SK-N-SH (cell line): Measurements from ENCODE around the gene SPATA3. TPM values are rescaled to one million over a fixed set of nuclear protein-coding genes. Genes with fewer than 3 reads are reported as not detected.

Experiments
- CTCF ChIA-PET: fragments of 300-600, 350-600 bp; formaldehyde crosslinking; extraction: SDS; loops from one replicate; lab custom pipeline; 2021; lab: Yijun Ruan, JAX
- POLR2A ChIA-PET: fragments of 350-600 bp; sonication (Branson Sonifier 250); formaldehyde crosslinking; extraction: SDS; loops from one replicate; lab custom pipeline; 2020; ENCODE audit warnings: antibody characterized with exemption, inconsistent platforms; lab: Yijun Ruan, JAX
- DNase-seq: peaks from one replicate; pipeline ENCODE4 v3.0.0; 2012
- H2AFZ ChIP-seq: fragments of 200-600 bp; sonication (generic); 2 replicates; pipeline ENCODE4 v1.8.1; 2016; ENCODE audit warnings: antibody characterized with exemption, mild to moderate bottlenecking, low read depth
- H3F3A ChIP-seq: fragments of 200-600 bp; sonication (generic); replicated peaks from 2 replicates; pipeline ENCODE3; 2016; ENCODE audit warnings: antibody characterized with exemption, mild to moderate bottlenecking; ENCODE audit not compliant: insufficient read depth
- H3K27ac ChIP-seq, 2 experiments: fragments of 200-500 bp in 1 of 2; fragments of 200-600 bp in 1 of 2; sonication (Bioruptor generic) in 1 of 2; sonication (generic), shearing (Covaris generic) in 1 of 2; 2 replicates each; pipeline versions ENCODE4 v1.5.1 to v1.6.1; 2014 to 2016; ENCODE audit warnings: low read depth in 2 of 2, inconsistent platforms in 1 of 2, low read length in 1 of 2, mild to moderate bottlenecking in 1 of 2, mixed read lengths in 1 of 2
- H3K27me3 ChIP-seq: fragments of 200-600 bp; sonication (generic), shearing (Covaris generic); 2 replicates; pipeline ENCODE4 v1.6.1; 2016; ENCODE audit warnings: mixed run types; ENCODE audit not compliant: insufficient read depth
- H3K36me3 ChIP-seq, 2 experiments: fragments of 200-500 bp in 1 of 2; fragments of 200-600 bp in 1 of 2; sonication (Bioruptor generic) in 1 of 2; sonication (generic) in 1 of 2; replicated peaks in 1 of 2; 2 replicates each; pipeline versions ENCODE3 to v1.5.1; 2014 to 2016; ENCODE audit warnings: low read length in 1 of 2, mild to moderate bottlenecking in 1 of 2; ENCODE audit not compliant: insufficient read depth in 2 of 2, control insufficient read depth in 1 of 2
- H3K4me1 ChIP-seq, 2 experiments: fragments of 200-500 bp in 1 of 2; fragments of 200-600 bp in 1 of 2; sonication (Bioruptor generic) in 1 of 2; sonication (generic), shearing (Covaris generic) in 1 of 2; 2 replicates each; pipeline versions ENCODE4 v1.5.1 to v1.6.1; 2014 to 2016; ENCODE audit warnings: low read depth in 1 of 2, low read length in 1 of 2, mixed run types in 1 of 2; ENCODE audit not compliant: insufficient read depth in 2 of 2, control insufficient read depth in 1 of 2
- H3K4me2 ChIP-seq: fragments of 200-600 bp; sonication (generic), shearing (Covaris generic); 2 replicates; pipeline ENCODE4 v1.6.1; 2017; ENCODE audit warnings: mixed run types
- H3K4me3 ChIP-seq, 2 experiments: fragments of 200-500 bp in 1 of 2; fragments of 200-600 bp in 1 of 2; sonication (Bioruptor generic) in 1 of 2; sonication (generic), shearing (Covaris generic) in 1 of 2; 2 replicates each; pipeline versions ENCODE4 v1.5.1 to v1.8.1; 2014 to 2016; ENCODE audit warnings: low read depth in 2 of 2, inconsistent platforms in 1 of 2, low read length in 1 of 2, mild to moderate bottlenecking in 1 of 2, mixed read lengths in 1 of 2, moderate library complexity in 1 of 2
- H3K79me2 ChIP-seq: fragments of 200-600 bp; sonication (generic); 2 replicates; pipeline ENCODE4 v1.8.1; 2017; ENCODE audit warnings: mild to moderate bottlenecking; ENCODE audit not compliant: insufficient read depth
- H3K9ac ChIP-seq: fragments of 200-600 bp; sonication (generic); 2 replicates; pipeline ENCODE4 v1.6.1; 2017; ENCODE audit warnings: mixed run types
- H3K9me2 ChIP-seq: fragments of 200-600 bp; sonication (generic); 2 replicates; pipeline ENCODE4 v1.6.1; 2017; ENCODE audit warnings: mixed run types
- H3K9me3 ChIP-seq: fragments of 200-600 bp; sonication (generic); 2 replicates; pipeline ENCODE4 v1.6.1; 2017; ENCODE audit warnings: mixed run types, mild to moderate bottlenecking, moderate library complexity
- H4K20me1 ChIP-seq: fragments of 200-600 bp; sonication (generic); 2 replicates; pipeline ENCODE4 v1.6.1; 2017; ENCODE audit warnings: mild to moderate bottlenecking, mixed run types; ENCODE audit not compliant: insufficient read depth
- CHD2 ChIP-seq: fragments of 150-350 bp; IDR thresholded peaks from 2 replicates; pipeline ENCODE4 v1.6.1; 2018; ENCODE audit warnings: low read length; ENCODE audit not compliant: partially characterized antibody
- CTCF ChIP-seq: fragments of 200-600 bp; sonication (generic); IDR thresholded peaks from 2 replicates; pipeline ENCODE4 v1.6.1; 2017; ENCODE audit warnings: antibody characterized with exemption, mild to moderate bottlenecking, moderate library complexity
- EP300 ChIP-seq, 2 experiments: IDR thresholded peaks; 2 replicates each; pipeline versions ENCODE4 v1.4.0 to v1.6.1; 2012; ENCODE audit warnings: borderline replicate concordance in 1 of 2, low read depth in 1 of 2, low read length in 1 of 2
- EZH2phosphoT487 ChIP-seq: fragments of 200-600 bp; sonication (generic); IDR thresholded peaks from 2 replicates; pipeline ENCODE4 v1.6.1; 2017; ENCODE audit warnings: low read depth, mixed run types, mild to moderate bottlenecking, antibody characterized with exemption, moderate library complexity, borderline replicate concordance
- FOSL2 ChIP-seq: IDR thresholded peaks from 2 replicates; pipeline ENCODE4 v1.4.0; 2012; ENCODE audit warnings: low read depth, mild to moderate bottlenecking, moderate library complexity, borderline replicate concordance
- GABPA ChIP-seq: IDR thresholded peaks from 2 replicates; pipeline ENCODE4 v1.4.0; 2012; ENCODE audit warnings: low read depth, mild to moderate bottlenecking
- NFIC ChIP-seq: IDR thresholded peaks from 2 replicates; pipeline ENCODE4 v1.4.0; 2012; ENCODE audit warnings: borderline replicate concordance
- NRF1 ChIP-seq: IDR thresholded peaks from 2 replicates; pipeline ENCODE4 v1.6.1; 2012; ENCODE audit warnings: low read depth, mild to moderate bottlenecking, low read length
- POLR2AphosphoS5 ChIP-seq: IDR thresholded peaks from 2 replicates; pipeline ENCODE4 v1.6.1; 2012; ENCODE audit warnings: low read depth, low read length
- TAF1 ChIP-seq: IDR thresholded peaks from 2 replicates; pipeline ENCODE4 v1.6.1; 2012; ENCODE audit warnings: low read depth, mild to moderate bottlenecking, low read length, moderate library complexity, borderline replicate concordance
- WGBS: methylation state at CpG from one replicate; pipeline ENCODE4 v1.1.6; 2017; ENCODE audit warnings: low lambda C conversion rate; 5-methylcytosine and 5-hydroxymethylcytosine counted together
- polyA plus RNA-seq, 3 experiments: library from polyadenylated mRNA; depleted of rRNA; stranded (reverse); fragments of >200 nt; gene quantifications; 2 replicates each; pipeline ENCODE4 v1.2.3, GENCODE V29; 2012

The SPATA3 gene
- polyA plus RNA-seq, 1 of the 3 experiments (the other 2 are of a cell fraction) = not detected

- TF ChIP-seq CTCF = no peak
- no peak for TF ChIP-seq FOSL2
These were observed 44.0 kb downstream of the SPATA3 start (continued) for GRCh38 chr2:231039821-231040364.

- no peaks in the 10 kb centered on the region for H3K36me3 ChIP-seq
- no peak for TF ChIP-seq TAF1
- no peak for TF ChIP-seq NFIC
- no peak for TF ChIP-seq FOSL2
- no peak for TF ChIP-seq CHD2
- no peak for TF ChIP-seq NRF1
- TF ChIP-seq GABPA = no peak
- no peak for TF ChIP-seq POLR2AphosphoS5
- H3F3A ChIP-seq = no peaks in the 10 kb centered on the region
- peaks cover 20% of the 10 kb centered on the region for H3K27me3 ChIP-seq
- H2AFZ ChIP-seq = no peak overlapping the region
- H3K9ac ChIP-seq = no peak overlapping the region
- ChIA-PET CTCF (interaction anchor here (6.6 kb wide), 1 partner anchor 11 kb away, joined by 39 read pairs; no protein-coding TSS in a partner anchor), POLR2A (no interaction called here)
- DNase-seq = no peak
- H3K9me3 ChIP-seq = no peaks in the 10 kb centered on the region
- H3K4me2 ChIP-seq = no peak overlapping the region
- no peaks in the 10 kb centered on the region for H4K20me1 ChIP-seq
- 78% methylated on average over 6 of the region's 8 CpGs for WGBS
- no peaks in the 10 kb centered on the region for H3K9me2 ChIP-seq
- H3K4me3 ChIP-seq = no peak overlapping the region
- H3K4me1 ChIP-seq = peaks cover 0 to 6% of the 10 kb centered on the region in 2 experiments; a peak in 1 of 4 replicates
- no peaks in the 10 kb centered on the region for H3K79me2 ChIP-seq
- no peak overlapping the region for H3K27ac ChIP-seq
These were observed 45.3 kb downstream of the SPATA3 start for GRCh38 chr2:231041061-231041689.

GRCh38 chr2:231043796-231044195 lies 47.9 kb downstream of the SPATA3 start:
- H3K4me3 ChIP-seq = no peak overlapping the region
- 82% methylated on average over 4 of the region's 4 CpGs for WGBS
- no peaks in the 10 kb centered on the region for H3K79me2 ChIP-seq
- H3K27ac ChIP-seq = no peak overlapping the region
- no peaks in the 10 kb centered on the region for H4K20me1 ChIP-seq
- TF ChIP-seq EZH2phosphoT487 (no peak), TAF1 (no peak), EP300 (IDR thresholded peaks at IDR 0.05; ENCODE audit: borderline replicate concordance in 1 of 2, low read depth in 1 of 2, low read length in 1 of 2) (no peak)
- H3K4me2 ChIP-seq = no peak overlapping the region
- no peaks in the 10 kb centered on the region for H3K9me2 ChIP-seq
- DNase-seq = no peak
- H3K9me3 ChIP-seq = no peaks in the 10 kb centered on the region
- ChIA-PET POLR2A (no interaction called here), CTCF (interaction anchor here (0.8 to 1.2 kb wide), 2 partner anchors 10 to 191 kb away, joined by 3 to 8 read pairs; no protein-coding TSS in a partner anchor)
- H3K36me3 ChIP-seq = no peaks in the 10 kb centered on the region
- peaks cover 6% of the 10 kb centered on the region; the same call in 1 of the 2 replicates for H3K27me3 ChIP-seq
- H3F3A ChIP-seq = no peaks in the 10 kb centered on the region
- no peak overlapping the region for H2AFZ ChIP-seq
- H3K9ac ChIP-seq = no peak overlapping the region
- no peaks in the 10 kb centered on the region for H3K4me1 ChIP-seq
